HepG2 (cell line): ENCODE measurements around the gene POLR3E. TPM values are rescaled to one million over a fixed set of nuclear protein-coding genes. Genes with fewer than 3 reads are reported as not detected.

Experiments used
- AGO2 ChIP-seq: fragments of 200-400 bp; formaldehyde crosslinking; optimal IDR thresholded peaks from 2 replicates; pipeline ENCODE3; 2017; ENCODE audit warnings: mild to moderate bottlenecking, low read depth, low read length, moderate library complexity
- POLR2A ChIP-seq, 2 experiments: IDR thresholded peaks; 2 replicates each; pipeline ENCODE4 v1.6.1; 2011; ENCODE audit warnings: low read depth in 2 of 2, low read length in 2 of 2, mild to moderate bottlenecking in 1 of 2, moderate library complexity in 1 of 2; ENCODE audit not compliant: insufficient read depth in 1 of 2
- ZBTB2 ChIP-seq: sonication (generic); formaldehyde crosslinking; IDR thresholded peaks from 2 replicates; pipeline ENCODE4 v1.8.0; 2022; ENCODE audit warnings: low read depth, missing genetic modification reagents
- ZBTB34 ChIP-seq: sonication (generic); formaldehyde crosslinking; IDR thresholded peaks from 2 replicates; pipeline ENCODE4 v1.8.0; 2022; ENCODE audit warnings: mild to moderate bottlenecking, missing genetic modification reagents
- ZNF383 ChIP-seq: sonication (generic); formaldehyde crosslinking; IDR thresholded peaks from 2 replicates; pipeline ENCODE4 v1.4.0; 2020; ENCODE audit warnings: missing genetic modification reagents, mild to moderate bottlenecking, borderline replicate concordance
- ZNF512 ChIP-seq: sonication (generic); formaldehyde crosslinking; IDR thresholded peaks from 2 replicates; pipeline ENCODE4 v1.4.0; 2020; ENCODE audit warnings: mild to moderate bottlenecking, missing genetic modification reagents
- ZNF747 ChIP-seq: sonication (generic); formaldehyde crosslinking; IDR thresholded peaks from 2 replicates; pipeline ENCODE4 v1.8.1; 2023; ENCODE audit warnings: missing genetic modification reagents, mild to moderate bottlenecking, borderline replicate concordance
- polyA plus RNA-seq, 8 experiments: library from polyadenylated mRNA; depleted of rRNA in 3 of 8; stranded (reverse) in 7 of 8; unstranded in 1 of 8; fragments of >200 nt; fragmentation: Illumina TruSeq in 4 of 8; extraction: Trizol in 4 of 8; gene quantifications; 2 replicates each; pipeline versions ENCODE4 v1.2.1 to v1.2.3, GENCODE V29; 2011 to 2016; ENCODE audit warnings: low read depth in 4 of 8, missing spikeins in 1 of 8, mixed read lengths in 1 of 8; ENCODE audit not compliant: insufficient read depth in 1 of 8
- total RNA-seq, 5 experiments: library from RNA; depleted of rRNA; stranded (reverse); fragments of >200 nt; fragmentation: Illumina TruSeq; extraction: Trizol; gene quantifications; 2 replicates each; pipeline ENCODE4 v1.2.3, GENCODE V29; 2016; ENCODE audit warnings: low read depth in 1 of 5
- TF ChIP-seq, protein P1 (sequence below): sonication (generic); formaldehyde crosslinking; IDR thresholded peaks from 2 replicates; pipeline ENCODE4 v1.4.0; 2020; ENCODE audit warnings: missing genetic modification reagents, borderline replicate concordance
- TF ChIP-seq, protein P2 (sequence below): sonication (generic); formaldehyde crosslinking; conservative IDR thresholded peaks from 2 replicates; pipeline ENCODE4 v1.5.0; 2020; ENCODE audit warnings: missing genetic modification reagents
- TF ChIP-seq, protein P3 (sequence below): IDR thresholded peaks from 2 replicates; pipeline ENCODE4 v1.6.1; 2012; ENCODE audit warnings: low read length, improper control_type of control experiment

Gene POLR3E
- total and polyA plus RNA-seq, 2 of the 13 experiments (the other 11 are each of a cell fraction or from before 2014, with no cell fraction given) = 135 to 262 TPM

- TF ChIP-seq ZBTB34 (CRISPR knock-in tag) (no peak), ZNF512 (no peak), ZBTB2 (no peak), ZNF383 (CRISPR knock-in tag) (no peak), POLR2A (IDR thresholded peaks at IDR 0.05; ENCODE audit: insufficient read depth in 1 of 2, low read depth in 2 of 2, low read length in 2 of 2) (no peak), AGO2 (peak; percentile 89), ZNF747 (CRISPR knock-in tag) (0 out of 2 replicates have a peak, but pooled peaks have one; percentile 30)
- TF ChIP-seq, protein P1, sequence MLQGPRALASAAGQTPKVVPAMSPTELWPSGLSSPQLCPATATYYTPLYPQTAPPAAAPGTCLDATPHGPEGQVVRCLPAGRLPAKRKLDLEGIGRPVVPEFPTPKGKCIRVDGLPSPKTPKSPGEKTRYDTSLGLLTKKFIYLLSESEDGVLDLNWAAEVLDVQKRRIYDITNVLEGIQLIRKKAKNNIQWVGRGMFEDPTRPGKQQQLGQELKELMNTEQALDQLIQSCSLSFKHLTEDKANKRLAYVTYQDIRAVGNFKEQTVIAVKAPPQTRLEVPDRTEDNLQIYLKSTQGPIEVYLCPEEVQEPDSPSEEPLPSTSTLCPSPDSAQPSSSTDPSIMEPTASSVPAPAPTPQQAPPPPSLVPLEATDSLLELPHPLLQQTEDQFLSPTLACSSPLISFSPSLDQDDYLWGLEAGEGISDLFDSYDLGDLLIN (CRISPR knock-in tag) = no peak
- TF ChIP-seq, protein P2, sequence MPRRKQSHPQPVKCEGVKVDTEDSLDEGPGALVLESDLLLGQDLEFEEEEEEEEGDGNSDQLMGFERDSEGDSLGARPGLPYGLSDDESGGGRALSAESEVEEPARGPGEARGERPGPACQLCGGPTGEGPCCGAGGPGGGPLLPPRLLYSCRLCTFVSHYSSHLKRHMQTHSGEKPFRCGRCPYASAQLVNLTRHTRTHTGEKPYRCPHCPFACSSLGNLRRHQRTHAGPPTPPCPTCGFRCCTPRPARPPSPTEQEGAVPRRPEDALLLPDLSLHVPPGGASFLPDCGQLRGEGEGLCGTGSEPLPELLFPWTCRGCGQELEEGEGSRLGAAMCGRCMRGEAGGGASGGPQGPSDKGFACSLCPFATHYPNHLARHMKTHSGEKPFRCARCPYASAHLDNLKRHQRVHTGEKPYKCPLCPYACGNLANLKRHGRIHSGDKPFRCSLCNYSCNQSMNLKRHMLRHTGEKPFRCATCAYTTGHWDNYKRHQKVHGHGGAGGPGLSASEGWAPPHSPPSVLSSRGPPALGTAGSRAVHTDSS = no peak
- TF ChIP-seq, protein P3, sequence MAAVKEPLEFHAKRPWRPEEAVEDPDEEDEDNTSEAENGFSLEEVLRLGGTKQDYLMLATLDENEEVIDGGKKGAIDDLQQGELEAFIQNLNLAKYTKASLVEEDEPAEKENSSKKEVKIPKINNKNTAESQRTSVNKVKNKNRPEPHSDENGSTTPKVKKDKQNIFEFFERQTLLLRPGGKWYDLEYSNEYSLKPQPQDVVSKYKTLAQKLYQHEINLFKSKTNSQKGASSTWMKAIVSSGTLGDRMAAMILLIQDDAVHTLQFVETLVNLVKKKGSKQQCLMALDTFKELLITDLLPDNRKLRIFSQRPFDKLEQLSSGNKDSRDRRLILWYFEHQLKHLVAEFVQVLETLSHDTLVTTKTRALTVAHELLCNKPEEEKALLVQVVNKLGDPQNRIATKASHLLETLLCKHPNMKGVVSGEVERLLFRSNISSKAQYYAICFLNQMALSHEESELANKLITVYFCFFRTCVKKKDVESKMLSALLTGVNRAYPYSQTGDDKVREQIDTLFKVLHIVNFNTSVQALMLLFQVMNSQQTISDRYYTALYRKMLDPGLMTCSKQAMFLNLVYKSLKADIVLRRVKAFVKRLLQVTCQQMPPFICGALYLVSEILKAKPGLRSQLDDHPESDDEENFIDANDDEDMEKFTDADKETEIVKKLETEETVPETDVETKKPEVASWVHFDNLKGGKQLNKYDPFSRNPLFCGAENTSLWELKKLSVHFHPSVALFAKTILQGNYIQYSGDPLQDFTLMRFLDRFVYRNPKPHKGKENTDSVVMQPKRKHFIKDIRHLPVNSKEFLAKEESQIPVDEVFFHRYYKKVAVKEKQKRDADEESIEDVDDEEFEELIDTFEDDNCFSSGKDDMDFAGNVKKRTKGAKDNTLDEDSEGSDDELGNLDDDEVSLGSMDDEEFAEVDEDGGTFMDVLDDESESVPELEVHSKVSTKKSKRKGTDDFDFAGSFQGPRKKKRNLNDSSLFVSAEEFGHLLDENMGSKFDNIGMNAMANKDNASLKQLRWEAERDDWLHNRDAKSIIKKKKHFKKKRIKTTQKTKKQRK = no peak
These were observed 11.8 kb downstream of the POLR3E start (continued) for GRCh38 chr16:22308824-22309520.
